Measurements from ENCODE around the gene TMEM192.
"Not testable (repeated sequence)": the region's sequence is repeated elsewhere in the genome, so short reads cannot be mapped to it uniquely, and the experiment has no call there.

The TMEM192 gene

GRCh38 chr4:165088366-165088765 is 24.3 kb downstream of the TMEM192 start:
- DNase-seq, result no peak

- no peak for DNase-seq
These were observed 26.7 kb downstream of the TMEM192 start for GRCh38 chr4:165085946-165086345.

DNA sequence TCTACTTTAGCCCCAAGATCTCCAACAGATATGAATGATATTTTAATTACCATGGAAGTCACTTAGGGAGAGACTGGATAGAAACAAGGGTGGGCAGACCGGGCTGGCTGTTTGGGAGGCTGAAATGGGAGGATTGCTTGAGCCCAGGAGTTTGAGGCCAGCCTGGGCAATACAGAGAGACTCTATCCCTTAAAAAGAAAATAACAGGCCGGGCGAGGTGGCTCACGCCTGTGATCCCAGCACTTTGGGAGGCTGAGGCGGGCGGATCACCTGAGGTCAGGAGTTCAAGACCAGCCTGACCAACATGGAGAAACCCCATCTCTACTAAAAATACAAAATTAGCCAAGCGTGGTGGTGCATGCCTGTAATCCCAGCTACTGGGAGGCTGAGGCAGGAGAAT is 27.9 kb downstream of the TMEM192 start:
- DNase-seq, result not testable (repeated sequence)

GRCh38 chr4:165079476-165079875 is 33.2 kb downstream of the TMEM192 start:
- no peak for DNase-seq

DNA sequence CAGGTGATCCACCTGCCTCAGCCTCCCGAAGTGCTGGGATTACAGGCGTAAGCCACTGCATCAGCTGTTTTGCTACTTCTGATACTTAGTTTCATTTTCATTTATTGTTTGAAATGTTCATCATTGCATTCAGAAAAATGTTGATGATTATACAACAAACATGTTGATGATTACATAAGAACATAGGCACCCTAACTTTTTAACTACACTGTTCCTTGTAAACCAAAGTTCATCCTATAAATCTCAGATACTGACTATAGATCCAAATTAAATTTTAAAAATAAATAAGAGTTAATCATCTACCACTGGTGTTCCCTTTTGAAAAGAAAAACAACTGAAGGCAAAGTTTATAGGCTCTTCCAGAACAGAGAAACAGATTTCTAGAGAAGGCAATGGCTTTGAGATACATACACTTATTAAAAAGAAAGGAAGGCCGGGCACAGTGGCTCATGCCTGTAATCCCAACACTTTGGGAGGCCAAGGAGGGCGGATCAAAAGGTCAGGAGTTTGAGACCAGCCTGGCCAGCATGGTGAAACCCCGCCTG is 35.6 kb downstream of the TMEM192 start:
- DNase-seq, result no peak

DNA sequence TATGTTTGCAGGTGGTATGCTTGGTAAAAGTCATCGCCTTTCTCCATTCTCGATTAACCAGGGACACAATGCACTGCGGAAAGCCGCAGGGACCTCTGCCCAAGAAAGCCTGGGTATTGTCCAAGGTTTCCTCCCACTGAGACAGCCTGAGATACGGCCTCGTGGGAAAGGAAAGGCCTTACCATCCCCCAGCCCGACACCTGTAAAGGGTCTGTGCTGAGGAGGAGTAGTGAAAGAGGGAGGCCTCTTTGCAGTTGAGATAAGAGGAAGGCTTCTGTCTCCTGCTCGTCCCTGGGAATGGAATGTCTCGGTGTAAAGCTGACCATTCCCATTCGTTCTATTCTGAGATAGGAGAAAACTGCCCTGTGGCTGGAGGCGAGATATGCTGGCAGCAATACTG is 39.3 kb downstream of the TMEM192 start:
- DNase-seq, result not testable (repeated sequence)

DNA sequence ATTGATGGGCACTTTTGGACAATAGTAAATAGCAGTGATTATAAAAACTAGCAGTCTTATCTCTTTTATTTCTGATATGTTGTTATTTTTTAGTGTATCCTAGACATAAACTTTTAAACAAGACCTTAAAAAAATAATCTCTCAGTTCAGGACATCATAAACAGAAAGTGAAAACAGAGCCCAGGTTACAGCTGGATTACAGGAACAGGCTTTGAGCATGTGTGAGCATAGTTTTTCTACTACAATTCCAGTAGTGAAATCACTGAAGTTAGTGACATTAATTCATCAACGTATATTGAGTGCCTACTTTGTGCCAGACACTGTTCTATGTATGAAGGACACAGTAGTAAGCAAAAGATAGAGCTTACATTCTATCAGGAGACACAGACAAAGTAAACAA is 42.1 kb downstream of the TMEM192 start:
- DNase-seq, result no peak

DNA sequence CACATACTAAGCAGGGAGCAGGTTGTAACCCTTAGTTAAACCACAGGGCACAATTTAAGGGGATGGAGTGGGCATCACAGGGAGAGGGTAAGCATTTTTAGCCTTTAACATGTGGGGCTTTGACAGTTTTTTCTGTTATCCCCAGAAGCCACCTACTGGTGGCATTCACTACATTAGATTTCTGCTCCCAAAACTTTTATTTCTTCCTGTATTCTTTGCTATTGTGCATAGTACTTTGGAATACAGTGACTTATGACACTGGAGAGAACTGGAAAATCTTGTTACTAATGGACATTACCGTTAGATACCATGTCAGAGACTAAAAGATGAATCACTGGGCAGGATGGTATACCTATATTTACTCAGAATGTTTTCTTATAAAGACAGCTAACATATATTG is 51.7 kb downstream of the TMEM192 start:
- no peak for DNase-seq

DNA sequence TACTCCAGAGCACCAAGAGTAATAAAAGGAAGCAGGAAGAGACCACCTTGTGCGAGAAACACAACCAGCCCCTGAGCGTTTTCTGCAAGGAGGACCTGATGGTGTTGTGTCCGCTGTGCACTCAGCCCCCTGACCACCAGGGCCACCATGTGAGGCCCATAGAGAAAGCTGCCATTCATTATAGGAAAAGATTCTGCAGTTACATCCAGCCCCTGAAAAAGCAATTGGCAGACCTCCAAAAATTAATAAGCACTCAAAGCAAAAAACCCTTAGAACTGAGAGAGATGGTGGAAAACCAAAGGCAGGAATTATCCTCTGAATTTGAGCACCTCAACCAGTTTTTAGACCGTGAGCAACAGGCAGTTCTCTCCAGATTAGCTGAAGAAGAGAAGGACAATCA is 53.3 kb downstream of the TMEM192 start:
- DNase-seq, result no peak

DNA sequence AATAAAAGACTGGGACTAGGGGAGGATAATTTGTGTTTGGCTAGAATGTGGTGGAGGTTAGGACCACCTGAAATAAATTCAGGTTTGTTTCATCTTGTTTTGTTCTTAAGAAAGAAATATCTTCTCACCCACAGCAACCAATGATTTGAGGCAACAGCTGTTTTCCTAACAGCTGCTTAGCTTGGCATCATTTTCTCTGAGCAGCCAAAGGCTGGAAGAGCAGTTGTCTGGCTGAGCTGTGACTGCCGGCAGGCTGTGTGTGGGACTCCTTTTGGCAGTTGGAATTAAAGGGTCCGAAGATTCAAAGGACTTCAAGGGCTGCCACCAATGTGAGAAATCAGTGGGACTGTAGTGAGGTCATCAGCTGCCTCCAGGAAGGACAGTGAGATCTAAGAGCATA is 54.0 kb downstream of the TMEM192 start:
- no peak for DNase-seq

DNA sequence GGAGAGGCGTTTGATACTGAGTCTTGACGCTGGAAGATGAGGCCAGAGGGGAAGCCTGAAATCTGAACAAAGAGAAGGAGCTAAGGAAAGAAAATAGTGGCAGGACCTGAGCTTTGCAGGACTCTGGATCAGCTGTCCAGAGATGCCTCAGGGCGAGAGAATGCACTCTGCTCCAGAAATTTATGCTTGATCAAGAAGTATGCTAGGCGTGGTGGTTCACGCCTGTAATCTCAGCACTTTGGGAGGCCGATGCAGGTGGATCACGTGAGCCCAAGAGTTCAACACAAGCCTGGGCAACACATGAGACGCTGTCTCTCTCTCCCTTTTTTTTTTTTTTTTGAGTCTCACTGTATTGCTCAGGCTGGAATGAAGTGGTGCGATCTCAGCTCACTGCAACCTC is 57.1 kb downstream of the TMEM192 start:
- no peak for DNase-seq

DNA sequence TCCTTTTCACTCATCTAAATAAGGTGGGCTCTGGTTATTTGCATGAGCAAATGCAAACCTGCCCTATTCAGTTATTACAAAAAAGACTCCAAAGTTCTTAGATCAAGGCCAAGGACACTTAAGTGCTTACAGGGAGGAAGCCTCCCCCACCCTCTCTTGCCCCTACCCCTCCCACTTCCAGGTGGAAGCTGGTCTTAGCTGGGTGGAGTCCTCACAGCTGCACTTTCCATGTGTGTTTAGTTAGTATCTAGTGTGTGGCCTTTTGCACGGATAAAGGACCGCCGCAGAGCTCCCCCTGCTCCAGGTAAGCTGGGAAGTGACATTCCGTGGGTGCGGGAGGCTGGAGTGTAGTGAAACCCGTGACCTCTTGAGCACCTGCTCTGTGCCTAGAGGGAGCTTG is 59.0 kb downstream of the TMEM192 start, which contains the start of gene TRIM75:
TSS of gene TRIM75 (plus strand) at position 222 of the 400 bp plus-strand sequence. CDS start 5,282 bp downstream, outside the sequence.
- DNase-seq, result no peak

DNA sequence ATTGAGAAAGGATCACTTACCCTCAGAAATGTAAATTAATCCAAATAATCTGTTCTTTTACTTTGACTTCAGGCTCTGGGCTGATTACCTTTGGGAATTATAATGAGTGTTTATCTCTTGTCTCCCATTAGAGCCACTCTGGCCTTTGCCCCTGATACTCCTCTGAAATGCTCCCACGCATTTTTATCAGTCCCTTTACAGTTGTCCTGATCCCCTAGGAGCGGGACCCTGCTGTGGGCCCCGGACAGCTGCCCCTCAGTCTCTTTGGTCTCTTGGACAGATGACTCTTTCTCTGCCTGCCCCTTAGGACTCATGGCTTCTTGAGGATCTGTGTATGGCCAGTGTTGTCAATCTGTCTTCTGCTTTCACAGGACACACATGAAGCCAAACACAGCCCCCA is 60.0 kb downstream of the TMEM192 start:
- DNase-seq, result no peak

DNA sequence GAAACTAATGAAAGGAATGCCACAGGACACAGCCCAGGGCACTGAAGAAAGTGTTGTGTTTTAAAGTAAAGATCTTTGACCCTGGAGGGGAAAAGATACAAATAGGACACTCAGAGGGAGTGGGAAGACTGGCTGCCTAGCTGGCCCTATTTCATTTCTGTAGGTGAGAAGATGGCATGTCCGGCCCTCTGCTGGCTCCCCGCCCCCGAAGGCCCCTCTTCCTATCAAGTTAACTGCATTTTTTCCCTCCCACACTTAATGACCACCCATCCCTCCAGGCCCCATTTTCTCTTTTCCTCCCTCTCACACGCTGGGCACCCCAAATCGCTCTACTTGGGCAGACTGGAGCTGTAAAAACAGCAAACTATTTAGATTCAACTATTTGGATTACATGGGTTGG is 64.5 kb downstream of the TMEM192 start:
- no peak for DNase-seq

DNA sequence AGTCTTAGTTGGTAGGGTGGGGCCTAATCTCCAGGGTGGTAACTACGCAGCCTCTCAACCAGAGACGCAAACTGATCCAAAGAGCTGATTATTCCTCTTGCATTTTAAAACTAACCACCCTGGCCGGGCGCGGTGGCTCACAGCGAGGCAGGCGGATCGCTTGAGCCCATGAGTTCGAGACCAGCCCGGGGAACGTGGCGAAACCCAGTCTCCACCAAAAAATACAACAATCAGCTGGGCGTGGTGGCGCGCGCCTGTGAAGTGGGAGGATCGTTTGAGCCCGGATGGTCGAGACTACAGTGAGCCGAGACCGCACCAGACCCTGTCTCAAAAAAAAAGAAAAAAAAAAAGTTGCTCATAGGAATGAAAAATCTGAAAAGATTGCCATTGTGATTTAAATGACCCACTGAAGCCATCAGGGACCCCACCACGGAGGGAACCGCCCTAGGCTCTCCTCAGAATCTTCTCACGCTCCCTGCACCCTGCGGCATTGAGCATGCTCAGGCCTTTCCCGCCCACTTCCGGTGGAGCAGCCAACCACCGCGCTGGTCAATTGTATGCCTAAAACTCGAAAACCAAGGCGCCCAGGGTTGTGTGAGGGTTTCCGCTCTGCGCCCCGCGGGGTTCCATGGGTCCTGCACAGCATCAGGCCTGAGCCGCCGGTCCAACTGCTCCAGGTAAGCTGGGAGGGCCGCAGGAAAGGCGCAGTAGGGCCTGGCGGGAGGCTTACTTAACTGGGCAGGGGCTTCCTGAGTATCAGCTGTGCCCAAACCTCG is 81.0 kb downstream of the TMEM192 start, which contains the start of gene TRIM60:
TSS of gene TRIM60 (plus strand) at position 564 of the 776 bp plus-strand sequence. CDS start 8,074 bp downstream, outside the sequence.
- no peak for DNase-seq

DNA sequence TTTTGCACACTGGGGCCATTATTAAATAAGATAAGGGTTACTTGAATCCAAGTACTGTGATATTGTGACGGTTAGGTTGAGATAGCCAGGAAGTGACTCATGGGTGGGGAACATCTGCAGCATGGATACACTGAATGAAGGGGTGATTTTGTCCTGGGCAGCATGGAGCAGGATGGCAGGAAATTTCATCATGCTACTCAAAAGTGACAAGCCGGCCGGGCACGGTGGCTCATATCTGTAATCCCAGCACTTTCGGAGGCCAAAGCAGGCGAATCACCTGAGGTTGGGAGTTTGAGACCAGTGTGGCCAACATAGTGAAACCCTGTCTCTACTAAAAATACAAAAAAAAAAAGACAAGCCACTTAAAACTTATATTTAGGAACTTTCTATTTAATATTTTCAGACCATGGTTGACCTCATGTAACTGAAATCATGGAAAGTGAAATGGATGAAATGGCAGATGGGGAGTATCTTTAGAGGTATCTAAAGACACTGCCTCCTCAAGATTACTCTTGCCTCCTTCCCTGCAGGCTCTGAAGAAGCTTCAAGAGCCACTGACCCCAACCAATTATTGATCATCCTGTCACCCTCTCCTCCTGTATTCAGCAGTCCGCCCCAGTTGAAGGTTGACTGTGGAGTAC is 84.8 kb downstream of the TMEM192 start:
- no peak for DNase-seq

DNA sequence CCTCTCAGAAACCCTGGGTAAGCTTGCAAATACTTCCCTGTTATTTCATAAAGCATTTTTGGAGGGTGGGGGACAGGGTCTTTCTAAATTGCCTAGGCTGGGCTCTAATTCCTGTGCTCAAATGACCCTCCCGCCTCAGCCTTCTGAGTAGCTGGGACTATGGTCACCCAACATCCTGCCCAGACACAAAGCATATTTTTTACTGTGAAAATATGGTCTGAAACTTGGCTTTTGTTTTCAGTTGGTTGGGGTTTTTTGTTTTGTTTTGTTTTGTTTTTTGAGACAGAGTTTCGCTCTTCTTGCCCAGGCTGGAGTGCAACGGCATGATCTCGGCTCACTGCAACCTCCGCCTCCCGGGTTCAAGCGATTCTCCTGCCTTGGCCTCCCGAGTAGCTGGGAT is 86.9 kb downstream of the TMEM192 start:
- not testable (repeated sequence) for DNase-seq

Measured in activated CD4-positive, alpha-beta T cell treated with anti-CD3 and anti-CD28 coated beads, Interleukin-2, amount 50 U/mL, for 48 hours (primary cell).